ENCODE measurements around the gene TRIM29. TPM values are rescaled to one million over a fixed set of nuclear protein-coding genes. Genes with fewer than 3 reads are reported as not detected.

Gene TRIM29, protein sequence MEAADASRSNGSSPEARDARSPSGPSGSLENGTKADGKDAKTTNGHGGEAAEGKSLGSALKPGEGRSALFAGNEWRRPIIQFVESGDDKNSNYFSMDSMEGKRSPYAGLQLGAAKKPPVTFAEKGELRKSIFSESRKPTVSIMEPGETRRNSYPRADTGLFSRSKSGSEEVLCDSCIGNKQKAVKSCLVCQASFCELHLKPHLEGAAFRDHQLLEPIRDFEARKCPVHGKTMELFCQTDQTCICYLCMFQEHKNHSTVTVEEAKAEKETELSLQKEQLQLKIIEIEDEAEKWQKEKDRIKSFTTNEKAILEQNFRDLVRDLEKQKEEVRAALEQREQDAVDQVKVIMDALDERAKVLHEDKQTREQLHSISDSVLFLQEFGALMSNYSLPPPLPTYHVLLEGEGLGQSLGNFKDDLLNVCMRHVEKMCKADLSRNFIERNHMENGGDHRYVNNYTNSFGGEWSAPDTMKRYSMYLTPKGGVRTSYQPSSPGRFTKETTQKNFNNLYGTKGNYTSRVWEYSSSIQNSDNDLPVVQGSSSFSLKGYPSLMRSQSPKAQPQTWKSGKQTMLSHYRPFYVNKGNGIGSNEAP
- 1 to 10 TPM in 3 of 4 donors, under 1 TPM in 1; 0.33 to 6.9 (median 1.1) TPM for total RNA-seq
- 1 to 10 TPM; 6.0 to 8.5 (median 7.2) TPM for polyA plus RNA-seq

DNA sequence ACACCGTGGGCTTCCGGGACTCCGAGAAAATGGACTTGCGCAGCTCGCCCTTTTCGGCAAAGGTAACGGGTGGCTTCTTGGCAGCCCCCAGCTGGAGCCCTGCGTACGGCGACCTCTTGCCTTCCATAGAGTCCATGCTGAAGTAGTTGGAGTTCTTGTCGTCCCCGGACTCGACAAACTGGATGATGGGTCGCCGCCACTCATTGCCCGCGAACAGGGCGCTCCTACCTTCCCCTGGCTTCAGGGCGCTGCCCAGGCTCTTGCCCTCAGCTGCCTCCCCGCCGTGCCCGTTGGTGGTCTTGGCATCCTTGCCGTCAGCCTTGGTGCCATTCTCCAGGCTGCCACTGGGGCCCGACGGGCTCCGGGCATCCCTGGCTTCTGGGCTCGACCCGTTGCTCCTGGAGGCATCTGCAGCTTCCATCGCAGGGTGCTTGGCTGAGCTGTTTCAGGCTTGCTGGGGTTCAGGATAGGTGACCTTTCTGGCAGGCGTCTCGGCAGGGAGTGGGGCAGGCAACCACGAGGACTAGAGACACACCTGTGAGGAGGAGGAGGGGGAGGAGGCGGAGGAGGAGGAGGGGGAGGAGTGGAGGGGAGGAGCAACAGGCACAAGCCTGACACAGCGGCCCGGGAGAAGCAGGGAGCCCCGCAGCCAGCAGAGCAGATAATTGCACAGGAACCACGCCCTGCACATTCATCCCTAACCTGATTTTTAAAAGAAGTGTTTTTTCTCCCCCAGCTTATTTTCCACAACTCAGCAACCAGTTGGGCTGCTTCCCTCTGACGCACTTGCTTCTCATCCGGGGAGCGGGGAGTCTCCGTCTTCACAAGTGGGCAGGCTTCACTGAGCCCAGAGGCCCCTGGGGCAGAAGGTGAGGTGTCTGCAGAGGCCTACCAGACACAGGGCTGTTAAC lies at the start of gene TRIM29:
Gene TRIM29 (minus strand): TSS at position 503 of the 911 bp plus-strand sequence. CDS start 82 bp downstream, at position 421.
- Histone ChIP-seq H3K9me3 (no peaks in the 10 kb centered on the region), H3K36me3 (no peaks in the 10 kb centered on the region), H3K4me3 (no peak within 1 kb of the TSS), H3K4me1 (no peaks in the 10 kb centered on the region), H3K27me3 (no peaks in the 10 kb centered on the region), H3K27ac (no peak within 1 kb of the TSS)
- intact Hi-C loops (cut with DNase I) = no loop called here
- WGBS, 2 donors = 53 to 75% methylated on average over 41 of the region's 41 CpGs
- peak; percentile 48 for DNase-seq
- TF ChIP-seq EP300 (IDR thresholded peaks at IDR 0.05) = no peak
- TF ChIP-seq, protein P1, sequence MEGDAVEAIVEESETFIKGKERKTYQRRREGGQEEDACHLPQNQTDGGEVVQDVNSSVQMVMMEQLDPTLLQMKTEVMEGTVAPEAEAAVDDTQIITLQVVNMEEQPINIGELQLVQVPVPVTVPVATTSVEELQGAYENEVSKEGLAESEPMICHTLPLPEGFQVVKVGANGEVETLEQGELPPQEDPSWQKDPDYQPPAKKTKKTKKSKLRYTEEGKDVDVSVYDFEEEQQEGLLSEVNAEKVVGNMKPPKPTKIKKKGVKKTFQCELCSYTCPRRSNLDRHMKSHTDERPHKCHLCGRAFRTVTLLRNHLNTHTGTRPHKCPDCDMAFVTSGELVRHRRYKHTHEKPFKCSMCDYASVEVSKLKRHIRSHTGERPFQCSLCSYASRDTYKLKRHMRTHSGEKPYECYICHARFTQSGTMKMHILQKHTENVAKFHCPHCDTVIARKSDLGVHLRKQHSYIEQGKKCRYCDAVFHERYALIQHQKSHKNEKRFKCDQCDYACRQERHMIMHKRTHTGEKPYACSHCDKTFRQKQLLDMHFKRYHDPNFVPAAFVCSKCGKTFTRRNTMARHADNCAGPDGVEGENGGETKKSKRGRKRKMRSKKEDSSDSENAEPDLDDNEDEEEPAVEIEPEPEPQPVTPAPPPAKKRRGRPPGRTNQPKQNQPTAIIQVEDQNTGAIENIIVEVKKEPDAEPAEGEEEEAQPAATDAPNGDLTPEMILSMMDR (IDR thresholded peaks at IDR 0.05) = no peak
- TF ChIP-seq POLR2AphosphoS5 (IDR thresholded peaks at IDR 0.05) = no peak
- TF ChIP-seq POLR2A (IDR thresholded peaks at IDR 0.05) = no peak

DNA sequence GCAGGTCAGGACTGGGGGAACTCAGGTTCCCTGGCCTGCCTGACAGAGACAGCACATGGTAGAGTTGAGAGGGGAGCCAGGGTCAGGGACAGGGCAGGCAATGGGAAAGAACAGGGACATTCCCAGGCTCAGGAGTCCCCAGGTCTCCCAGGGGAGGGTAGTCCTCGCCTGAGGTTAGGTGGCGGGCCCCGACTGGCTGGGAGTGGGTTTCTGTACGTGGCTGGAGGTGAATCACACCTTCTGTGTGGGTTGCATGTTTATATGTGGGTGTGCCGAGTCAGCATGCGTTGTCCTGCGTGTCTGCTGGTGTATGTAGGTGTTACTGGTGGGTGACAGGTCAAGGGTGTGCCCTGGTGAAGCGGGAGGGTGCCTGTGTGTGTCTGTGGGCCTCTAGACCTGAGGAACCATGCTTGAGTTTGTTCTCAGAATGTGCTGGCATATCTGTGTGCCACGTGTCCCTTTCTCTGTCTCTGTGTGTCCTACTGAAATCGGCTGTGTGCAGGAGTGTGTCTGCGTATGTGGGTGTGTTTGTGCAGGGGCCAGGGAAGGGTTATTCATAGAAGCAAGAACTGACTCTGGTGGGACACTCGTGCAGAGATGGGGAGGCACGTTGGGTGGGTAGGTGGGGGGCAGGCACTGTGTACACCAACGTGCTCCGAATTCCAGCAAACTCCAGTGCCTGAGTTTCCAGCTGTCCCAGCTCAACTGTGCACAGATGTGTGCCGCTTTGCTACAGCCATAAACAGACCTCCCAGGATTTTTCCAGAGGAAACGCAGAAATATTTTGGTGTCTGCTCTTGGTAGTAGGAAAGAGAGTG lies 49.1 kb upstream of the TRIM29 start:
- Histone ChIP-seq H3K4me1 (peaks cover 0 to 42% (median 26%) of the 10 kb centered on the region in 4 donors), H3K4me3 (no peak overlapping the region), H3K36me3 (no peaks in the 10 kb centered on the region), H3K27ac (peak overlapping the region; percentile 73 to 77 (median 75)), H3K27me3 (peaks cover 0 to 4% (median 0%) of the 10 kb centered on the region in 3 donors), H3K9me3 (no peaks in the 10 kb centered on the region)
- 11 to 48% methylated on average over 17 of the region's 17 CpGs for WGBS, 2 donors
- no peak for TF ChIP-seq POLR2A (IDR thresholded peaks at IDR 0.05)
- TF ChIP-seq POLR2AphosphoS5 (IDR thresholded peaks at IDR 0.05) = peak in 1 of 4 donors; percentile 6
- intact Hi-C loops (cut with DNase I) = no loop called here
- DNase-seq = peak; percentile 74

DNA sequence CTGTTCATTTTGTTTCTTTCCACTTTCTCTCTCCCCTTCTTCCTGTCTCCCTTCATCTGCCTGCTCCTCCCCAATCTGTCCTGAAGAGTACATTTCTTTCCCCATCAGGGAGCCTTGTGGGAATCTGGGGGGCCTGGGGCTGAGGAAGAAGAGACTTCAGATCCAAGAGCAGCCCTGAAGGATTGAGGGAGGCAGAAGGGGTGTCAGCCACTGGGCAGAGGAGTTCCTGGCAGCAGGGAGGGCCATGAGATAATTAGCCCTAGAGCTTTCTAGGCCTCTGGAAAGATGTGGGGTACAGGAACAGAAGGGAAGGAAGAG lies 48.5 kb upstream of the TRIM29 start:
- intact Hi-C loops (cut with DNase I) = no loop called here
- no peak overlapping the region for H3K4me3 ChIP-seq
- H3K9me3 ChIP-seq = no peaks in the 10 kb centered on the region
- H3K27me3 ChIP-seq = peaks cover 0 to 4% (median 0%) of the 10 kb centered on the region in 3 donors
- H3K36me3 ChIP-seq = no peaks in the 10 kb centered on the region
- peak; percentile 39 for DNase-seq
- H3K4me1 ChIP-seq = peaks cover 0 to 42% (median 26%) of the 10 kb centered on the region in 4 donors
- H3K27ac ChIP-seq = peak overlapping the region; percentile 73 to 77 (median 75)
- no peak for TF ChIP-seq POLR2AphosphoS5 (IDR thresholded peaks at IDR 0.05)
- TF ChIP-seq, protein P1 (IDR thresholded peaks at IDR 0.05) = no peak
- TF ChIP-seq EP300 (IDR thresholded peaks at IDR 0.05) = no peak
- no peak for TF ChIP-seq POLR2A (IDR thresholded peaks at IDR 0.05)

DNA sequence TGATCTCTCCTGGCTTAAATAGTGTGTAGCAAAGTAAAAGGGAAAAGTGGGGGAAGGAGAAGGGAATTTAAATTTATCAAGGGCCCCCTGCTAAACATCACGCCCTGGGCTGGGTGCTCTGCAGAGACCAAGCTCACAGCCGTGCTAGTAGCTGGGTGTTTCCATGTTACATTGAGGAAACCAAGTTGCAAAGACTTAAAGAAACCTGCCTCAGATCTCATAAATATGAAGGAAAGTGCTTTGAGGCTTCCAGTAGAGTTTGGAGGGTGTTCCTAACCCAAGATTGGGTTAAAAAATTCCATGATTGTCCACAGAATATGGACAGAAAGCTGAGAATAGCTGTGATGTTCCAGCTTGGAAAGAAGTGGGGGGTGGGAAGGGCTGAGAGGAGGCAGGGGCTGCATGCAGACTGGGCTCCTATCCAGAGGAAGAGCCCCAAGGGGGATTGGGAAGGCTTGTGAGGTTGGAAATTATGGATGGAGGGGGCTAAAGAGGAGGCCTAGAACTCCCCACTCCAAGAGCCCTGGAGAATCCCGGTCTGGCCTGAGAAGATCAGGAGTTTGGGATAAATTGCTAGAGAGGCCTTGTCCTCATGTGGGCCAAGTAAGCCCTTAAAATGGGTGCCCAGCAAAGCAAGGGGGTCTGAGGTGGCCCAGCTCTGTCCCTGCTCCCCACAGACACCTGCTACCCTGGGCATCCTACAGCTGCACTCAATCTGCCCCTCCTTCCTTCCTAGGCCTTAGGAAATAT lies 48.0 kb upstream of the TRIM29 start:
- H3K27ac ChIP-seq = peak overlapping the region; percentile 73 to 77 (median 75)
- no peaks in the 10 kb centered on the region for H3K36me3 ChIP-seq
- TF ChIP-seq, protein P1 (IDR thresholded peaks at IDR 0.05) = no peak
- TF ChIP-seq POLR2A (IDR thresholded peaks at IDR 0.05) = no peak
- TF ChIP-seq POLR2AphosphoS5 (IDR thresholded peaks at IDR 0.05) = no peak
- no peak for TF ChIP-seq EP300 (IDR thresholded peaks at IDR 0.05)
- H3K4me3 ChIP-seq = no peak overlapping the region
- H3K9me3 ChIP-seq = no peaks in the 10 kb centered on the region
- WGBS, 2 donors = 28 to 53% methylated on average over 3 of the region's 3 CpGs
- peaks cover 0 to 42% (median 26%) of the 10 kb centered on the region in 4 donors for H3K4me1 ChIP-seq
- peaks cover 0 to 4% (median 0%) of the 10 kb centered on the region in 3 donors for H3K27me3 ChIP-seq
- intact Hi-C loops (cut with DNase I) = no loop called here
- DNase-seq = peak; percentile 60
